GM19239 (cell line): ENCODE measurements around the gene EIF5AL1.
A peak's percentile ranks its signal among the peaks of the same experiment; 100 is the strongest.
"Not testable (repeated sequence)": the region's sequence is repeated elsewhere in the genome, so short reads cannot be mapped to it uniquely, and the experiment has no call there.

Experiments used
- DNase-seq: peaks from one replicate; pipeline ENCODE4 v3.0.0; 2011; ENCODE audit warnings: low spot score; ENCODE audit not compliant: insufficient read length
- FAIRE-seq: peaks from 2 replicates; lab custom pipeline; 2011; peaks lifted over from hg19 to GRCh38; lab: Jason Lieb, UNC

Gene EIF5AL1

DNA sequence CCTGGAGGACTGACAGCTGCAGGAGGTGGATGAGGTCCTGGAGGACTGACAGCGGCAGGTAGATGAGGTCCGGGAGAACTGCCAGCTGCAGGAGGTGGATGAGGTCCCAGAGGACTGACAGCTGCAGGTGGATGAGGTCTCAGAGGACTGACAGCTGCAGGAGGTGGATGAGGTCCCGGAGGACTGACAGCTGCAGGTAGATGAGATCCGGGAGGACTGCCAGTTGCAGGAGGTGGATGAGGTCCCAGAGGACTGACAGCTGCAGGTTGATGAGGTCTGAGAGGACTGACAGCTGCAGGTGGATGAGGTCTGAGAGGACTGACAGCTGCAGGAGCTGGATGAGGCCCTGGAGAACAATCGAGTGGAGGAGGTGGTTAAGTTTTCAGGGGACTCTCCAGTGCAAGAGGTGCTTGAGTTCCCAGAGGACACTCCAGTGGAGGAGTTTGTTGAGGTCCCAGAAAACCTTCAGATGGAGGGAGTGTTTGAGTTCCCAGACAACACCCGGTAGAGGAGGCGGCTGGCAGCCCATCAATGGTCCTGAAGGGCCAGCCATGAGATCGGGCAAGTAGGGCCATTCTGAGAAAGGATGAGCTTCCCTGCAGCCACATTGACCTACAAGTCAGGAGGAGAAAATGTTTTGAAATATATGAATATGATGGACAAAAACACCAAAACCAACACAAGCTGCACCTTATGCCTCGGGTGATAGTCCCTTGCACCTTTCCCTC is 4.7 kb upstream of the EIF5AL1 start:
- FAIRE-seq: no peak
- no peak for DNase-seq

DNA sequence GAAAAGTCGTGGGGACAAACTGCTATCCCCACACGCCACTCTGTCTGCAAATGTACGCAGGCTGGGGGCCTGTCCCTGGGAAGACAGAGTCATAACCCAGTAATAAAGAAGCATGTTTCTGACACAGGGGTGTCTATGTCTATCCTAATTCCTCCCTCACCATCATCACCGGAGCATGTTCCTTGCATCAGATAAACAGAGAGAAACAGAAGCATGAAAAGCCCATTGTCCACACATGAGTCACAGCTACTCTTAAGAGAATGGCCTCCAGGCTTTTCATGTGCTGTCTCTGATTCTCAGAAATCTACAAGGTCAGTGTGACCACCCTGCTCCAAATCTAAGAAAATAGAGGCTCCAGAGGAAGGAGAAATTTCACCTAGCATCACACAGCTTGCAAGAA is 4.1 kb upstream of the EIF5AL1 start:
- DNase-seq, FAIRE-seq: not testable (repeated sequence)

GRCh38 chr10:79509306-79509933 is 2.9 kb upstream of the EIF5AL1 start:
- DNase-seq: not testable (repeated sequence)
- peak; percentile 80 for FAIRE-seq

DNA sequence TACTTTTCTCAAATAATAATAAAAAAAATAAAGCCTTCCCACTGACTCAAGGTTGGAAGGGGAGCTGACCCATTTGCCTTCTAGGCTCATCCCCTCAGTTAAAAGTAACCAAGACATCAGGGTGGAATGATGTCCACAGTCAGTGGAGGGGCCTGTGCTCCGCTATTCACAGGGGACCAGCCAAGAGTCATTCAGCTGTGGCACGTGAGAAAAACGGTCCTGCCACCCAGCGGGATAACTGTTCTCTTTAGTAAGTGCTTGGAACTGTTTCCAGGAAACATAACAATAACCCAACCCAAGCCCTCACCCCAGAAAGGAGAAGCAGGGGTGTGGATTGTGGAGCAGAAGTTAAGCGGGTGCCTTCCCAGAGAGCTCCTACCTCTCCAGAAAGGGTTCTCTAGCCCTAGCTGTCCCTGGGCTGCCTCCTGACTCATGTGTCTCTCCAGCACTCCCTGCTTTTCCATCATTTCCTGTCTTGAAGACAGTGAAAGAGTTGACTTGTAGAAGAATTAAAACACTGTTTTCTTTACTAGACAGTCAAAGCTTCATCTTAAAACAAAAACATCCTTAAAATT is 2.3 kb upstream of the EIF5AL1 start:
- FAIRE-seq, DNase-seq: not testable (repeated sequence)

- FAIRE-seq, DNase-seq: not testable (repeated sequence)
Observed at GRCh38 chr10:79516532-79517205, 4.3 kb downstream of the EIF5AL1 start.

GRCh38 chr10:79517567-79517966 is 5.2 kb downstream of the EIF5AL1 start:
- DNase-seq, FAIRE-seq: not testable (repeated sequence)

DNA sequence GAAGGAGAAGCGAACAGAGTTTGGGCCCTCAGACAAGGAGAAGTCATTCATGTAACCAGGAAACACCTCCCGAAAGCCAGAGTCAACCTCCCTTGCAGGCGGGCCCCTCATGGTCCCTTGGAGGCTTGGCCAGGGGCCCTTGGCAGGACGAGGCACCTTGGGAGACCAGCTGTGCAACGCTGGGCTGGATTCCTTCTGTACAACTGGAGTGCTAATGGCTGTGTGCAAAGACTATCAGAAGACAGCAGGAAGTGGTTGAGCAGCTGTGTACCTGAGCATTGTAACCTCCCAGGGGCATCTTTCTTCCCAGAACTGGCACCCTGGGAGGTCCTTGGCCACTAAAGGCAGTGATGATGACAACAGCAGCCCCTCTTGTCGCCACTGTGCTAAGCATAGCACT is 9.4 kb downstream of the EIF5AL1 start:
- not testable (repeated sequence) for DNase-seq, FAIRE-seq

DNA sequence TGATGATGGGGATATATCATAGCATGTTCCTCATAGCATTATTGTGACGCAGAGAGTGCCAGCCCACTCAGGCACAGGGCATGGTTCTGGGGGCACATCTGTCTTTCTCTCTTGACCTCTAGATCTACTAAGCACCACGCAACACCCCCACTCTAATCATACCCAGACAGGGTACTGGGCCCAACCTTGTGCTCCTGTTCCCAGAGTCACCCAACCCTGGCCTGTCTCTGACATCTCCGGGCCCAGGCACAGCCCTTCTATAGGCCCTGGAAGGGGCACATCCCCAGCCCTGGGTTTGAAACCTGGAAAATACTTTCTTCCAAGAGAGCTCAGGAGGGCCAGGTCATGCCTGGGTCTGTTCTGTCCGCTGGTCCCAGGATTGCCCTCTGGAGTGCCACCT is 10.1 kb downstream of the EIF5AL1 start:
- FAIRE-seq, DNase-seq: not testable (repeated sequence)

GRCh38 chr10:79523157-79523853 is 11.0 kb downstream of the EIF5AL1 start:
- DNase-seq: not testable (repeated sequence)

GRCh38 chr10:79525049-79525710 is 12.8 kb downstream of the EIF5AL1 start:
- not testable (repeated sequence) for DNase-seq
- FAIRE-seq: peak; percentile 99

More at GRCh38 chr10:79523157-79523853, 11.0 kb downstream of the EIF5AL1 start:
- not testable (repeated sequence) for FAIRE-seq

GRCh38 chr10:79528261-79528660 is 15.9 kb downstream of the EIF5AL1 start:
- not testable (repeated sequence) for FAIRE-seq, DNase-seq

DNA sequence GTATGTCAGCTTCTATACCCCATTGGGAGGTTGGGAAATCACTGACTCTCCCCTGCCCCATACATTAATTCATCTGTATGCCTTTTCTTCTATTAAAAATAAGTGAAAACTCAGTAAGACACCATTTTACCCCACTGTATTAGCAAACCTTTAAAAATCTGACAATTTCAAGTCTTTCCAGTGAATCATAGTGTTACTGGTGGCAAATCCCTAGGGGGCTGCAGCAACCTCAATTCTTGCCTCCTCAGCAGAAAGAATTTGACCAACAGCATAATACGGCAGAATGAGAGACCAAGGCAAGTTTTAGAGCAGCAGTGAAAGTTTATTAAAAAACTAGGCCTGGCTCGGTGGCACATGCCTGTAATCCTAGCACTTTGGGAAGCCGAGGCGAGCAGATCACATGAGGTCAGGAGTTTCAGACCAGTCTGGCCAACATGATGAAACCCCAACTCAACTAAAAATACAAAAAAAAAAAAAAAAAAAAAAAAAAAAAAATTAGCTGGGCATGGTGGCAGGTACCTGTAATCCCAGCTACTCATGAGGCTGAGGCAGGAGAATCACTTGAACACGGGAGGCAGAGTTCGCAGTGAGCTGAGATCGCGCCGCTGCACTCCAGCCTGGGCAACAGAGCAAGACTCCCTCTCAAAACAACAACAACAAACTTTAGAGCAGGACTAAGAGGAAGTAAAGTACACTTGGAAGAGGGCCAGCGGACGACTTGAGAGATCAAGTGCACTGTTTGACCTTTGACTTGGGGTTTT is 21.0 kb downstream of the EIF5AL1 start:
- DNase-seq: not testable (repeated sequence)

DNA sequence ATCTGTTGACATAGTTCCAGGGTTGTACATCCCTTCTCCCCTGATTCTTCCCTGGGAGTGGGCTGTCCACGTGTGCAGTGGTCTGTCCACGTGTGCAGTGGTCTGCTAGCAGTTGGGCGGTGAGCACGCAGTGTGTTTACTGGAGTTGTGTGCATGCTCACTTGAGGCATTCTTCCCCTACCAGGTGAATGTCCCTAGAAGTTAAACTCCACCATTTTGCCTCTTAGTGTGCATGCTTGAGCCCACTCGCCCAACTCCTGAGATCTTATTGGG is 21.5 kb downstream of the EIF5AL1 start:
- not testable (repeated sequence) for DNase-seq, FAIRE-seq

More for the DNA sequence above, 21.0 kb downstream of the EIF5AL1 start:
- not testable (repeated sequence) for FAIRE-seq

- not testable (repeated sequence) for DNase-seq, FAIRE-seq
Observed at GRCh38 chr10:79538311-79538710, 26.0 kb downstream of the EIF5AL1 start.

DNA sequence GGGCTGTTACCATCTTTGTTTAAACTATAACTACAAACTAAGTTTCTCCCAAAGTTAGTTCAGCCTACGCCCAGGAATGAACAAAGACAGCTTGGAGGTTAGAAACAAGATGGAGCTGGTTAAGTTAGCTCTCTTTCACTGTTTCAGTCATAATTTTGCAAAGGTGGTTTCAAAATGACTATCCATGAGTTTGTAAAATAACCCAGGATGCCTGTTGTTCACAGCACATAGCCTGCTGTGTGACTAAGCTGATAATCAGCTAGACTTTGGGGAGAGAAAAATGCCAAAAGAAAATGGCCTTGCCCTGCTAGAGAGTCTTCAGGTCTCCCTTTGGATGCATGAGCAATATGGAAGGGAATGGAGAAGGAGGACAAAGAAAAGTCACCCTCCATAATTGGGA is 28.6 kb downstream of the EIF5AL1 start:
- DNase-seq: not testable (repeated sequence)
- FAIRE-seq: peak; percentile 81

DNA sequence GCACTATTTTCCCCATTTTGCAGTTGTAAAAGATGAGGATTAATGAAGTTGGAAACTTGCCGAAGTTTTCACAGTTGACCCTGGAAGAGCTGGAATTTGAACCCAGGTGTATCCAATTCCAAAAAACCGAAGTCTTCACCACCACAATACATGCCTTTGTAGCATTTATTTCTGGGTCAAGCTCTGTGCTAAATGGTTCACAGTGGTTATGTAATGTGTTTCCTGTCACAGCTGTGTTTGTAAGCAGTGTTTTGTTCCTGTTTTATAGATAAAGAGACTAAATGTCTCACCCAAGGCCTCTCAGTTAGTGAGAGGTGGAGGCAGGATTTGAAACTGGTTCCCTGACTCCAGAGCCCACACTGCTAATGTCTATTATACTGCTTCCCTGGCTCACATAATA is 30.3 kb downstream of the EIF5AL1 start:
- no peak for DNase-seq
- FAIRE-seq: no peak

DNA sequence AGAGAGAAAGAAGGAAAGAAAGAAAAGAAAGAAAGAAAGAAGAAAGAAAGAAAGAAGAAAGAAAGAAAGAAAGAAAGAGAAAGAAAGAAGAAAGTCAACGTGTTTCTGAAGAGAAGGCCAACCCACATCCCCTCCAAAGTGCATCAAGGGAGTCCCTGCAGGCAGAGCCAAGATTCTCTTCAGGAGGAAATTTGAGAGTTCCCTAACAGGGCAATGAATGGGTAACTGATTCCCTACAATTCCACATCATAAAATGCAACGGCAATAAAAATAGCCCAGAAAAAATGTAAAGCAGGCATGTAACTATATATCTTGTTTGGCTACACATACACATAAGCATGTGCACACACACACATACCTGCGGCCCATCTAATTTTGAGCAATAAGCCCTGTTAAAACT is 32.1 kb downstream of the EIF5AL1 start:
- DNase-seq, FAIRE-seq: not testable (repeated sequence)

GRCh38 chr10:79544926-79545659 is 32.8 kb downstream of the EIF5AL1 start:
- not testable (repeated sequence) for DNase-seq, FAIRE-seq
